Liver (tissue), 9 donors: ENCODE data around the gene CDK5RAP3. TPM values are rescaled to one million over a fixed set of nuclear protein-coding genes. Genes with fewer than 3 reads are reported as not detected.

Experiments
- DNase-seq: peaks from one replicate; pipeline ENCODE4 v3.0.0-alpha.2; 2017; ENCODE audit warnings: low spot score
- H3K27ac ChIP-seq, 2 donors: one replicate each; pipeline ENCODE4 v1.7.0; 2013; ENCODE audit warnings: inconsistent platforms in 2 of 2, low read length in 2 of 2, control low read depth in 1 of 2, low read depth in 1 of 2, mild to moderate bottlenecking in 1 of 2
- H3K27me3 ChIP-seq, 4 donors: one replicate each; pipeline versions ENCODE4 v1.6.1 to v1.7.0; 2013; ENCODE audit warnings: low read length in 3 of 4, inconsistent platforms in 1 of 4, mild to moderate bottlenecking in 1 of 4, moderate library complexity in 1 of 4; ENCODE audit not compliant: control insufficient read depth in 4 of 4, insufficient read depth in 4 of 4
- H3K36me3 ChIP-seq, 4 donors: one replicate each; pipeline versions ENCODE4 v1.6.1 to v1.7.0; 2013; ENCODE audit warnings: low read length in 3 of 4, mild to moderate bottlenecking in 3 of 4, low read depth in 1 of 4, moderate library complexity in 1 of 4; ENCODE audit not compliant: control insufficient read depth in 4 of 4, insufficient read depth in 3 of 4
- H3K4me1 ChIP-seq, 4 donors: one replicate each; pipeline versions ENCODE4 v1.6.1 to v1.7.0; 2013; ENCODE audit warnings: low read length in 3 of 4, mild to moderate bottlenecking in 3 of 4, moderate library complexity in 1 of 4; ENCODE audit not compliant: control insufficient read depth in 4 of 4, insufficient read depth in 4 of 4
- H3K4me3 ChIP-seq, 3 donors: one replicate each; pipeline versions ENCODE4 v1.6.1 to v1.7.0; 2013; ENCODE audit warnings: low read length in 3 of 3, control low read depth in 1 of 3, low read depth in 1 of 3, mild to moderate bottlenecking in 1 of 3
- H3K9ac ChIP-seq, 2 donors: one replicate each; pipeline ENCODE4 v1.7.0; 2013; ENCODE audit warnings: low read length in 2 of 2, mild to moderate bottlenecking in 2 of 2, moderate library complexity in 2 of 2, control low read depth in 1 of 2, low read depth in 1 of 2
- H3K9me3 ChIP-seq, 4 donors: one replicate each; pipeline versions ENCODE4 v1.6.1 to v1.7.0; 2013; ENCODE audit warnings: low read length in 3 of 4; ENCODE audit not compliant: control insufficient read depth in 4 of 4
- EGR1 ChIP-seq, 2 donors: IDR thresholded peaks; 2 replicates each; pipeline ENCODE4 v1.6.1; 2016 to 2018; ENCODE audit warnings: antibody characterized with exemption in 2 of 2, low read depth in 2 of 2
- FOXA1 ChIP-seq: IDR thresholded peaks from 2 replicates; pipeline ENCODE4 v1.6.1; 2016; ENCODE audit warnings: antibody characterized with exemption
- FOXA2 ChIP-seq: IDR thresholded peaks from 2 replicates; pipeline ENCODE4 v1.6.1; 2016; ENCODE audit warnings: antibody characterized with exemption
- GABPA ChIP-seq, 2 donors: IDR thresholded peaks in 1 of 2; conservative IDR thresholded peaks in 1 of 2; 2 replicates each; pipeline ENCODE4 v1.6.1; 2016; ENCODE audit warnings: antibody characterized with exemption in 2 of 2, mild to moderate bottlenecking in 1 of 2, moderate library complexity in 1 of 2
- HNF4A ChIP-seq, 2 donors: conservative IDR thresholded peaks; 2 replicates each; pipeline ENCODE4 v1.6.1; 2016; ENCODE audit warnings: antibody characterized with exemption in 2 of 2, mild to moderate bottlenecking in 2 of 2
- HNF4G ChIP-seq: IDR thresholded peaks from 2 replicates; pipeline ENCODE4 v1.6.1; 2016; ENCODE audit warnings: antibody characterized with exemption
- JUND ChIP-seq, 2 donors: IDR thresholded peaks; 2 replicates each; pipeline ENCODE4 v1.6.1; 2016; ENCODE audit warnings: antibody characterized with exemption in 2 of 2
- NR2F2 ChIP-seq: IDR thresholded peaks from 2 replicates; pipeline ENCODE4 v1.6.1; 2016; ENCODE audit warnings: antibody characterized with exemption
- RAD21 ChIP-seq, 2 donors: IDR thresholded peaks; 2 replicates each; pipeline ENCODE4 v1.6.1; 2016; ENCODE audit warnings: antibody characterized with exemption in 2 of 2, mild to moderate bottlenecking in 2 of 2
- RXRA ChIP-seq, 2 donors: IDR thresholded peaks; 2 replicates each; pipeline ENCODE4 v1.6.1; 2017 to 2018; ENCODE audit warnings: antibody characterized with exemption in 2 of 2, mild to moderate bottlenecking in 1 of 2
- SP1 ChIP-seq: IDR thresholded peaks from 2 replicates; pipeline ENCODE4 v1.6.1; 2018; ENCODE audit warnings: antibody characterized with exemption, mild to moderate bottlenecking
- TAF1 ChIP-seq: conservative IDR thresholded peaks from 2 replicates; pipeline ENCODE4 v1.6.1; 2016; ENCODE audit warnings: antibody characterized with exemption, mild to moderate bottlenecking
- YY1 ChIP-seq: IDR thresholded peaks from 2 replicates; pipeline ENCODE4 v1.6.1; 2016; ENCODE audit warnings: antibody characterized with exemption, mild to moderate bottlenecking
- whole genome bisulfite sequencing: extraction: QIAGEN DNeasy Blood & Tissue Kit; methylation state at CpG from one replicate; pipeline ENCODE4 v1.1.7; 2013; 5-methylcytosine and 5-hydroxymethylcytosine counted together
- polyA plus RNA-seq, 2 donors: library from polyadenylated mRNA; stranded (reverse) in 1 of 2; unstranded in 1 of 2; fragments of 200-250 nt in 1 of 2; fragments of >200 nt in 1 of 2; fragmentation: Nextera tagmentation in 1 of 2; extraction: Ambion mirVana in 1 of 2; gene quantifications; one replicate each; pipeline versions ENCODE4 v1.2.1 to v1.2.3, GENCODE V29; 2013 to 2015
- total RNA-seq, 2 donors: library from RNA; depleted of rRNA; stranded (reverse); fragments of >200 nt; gene quantifications; one replicate each; pipeline ENCODE4 v1.2.3, GENCODE V29; 2014
- TF ChIP-seq, protein P1 (sequence below): IDR thresholded peaks from 2 replicates; pipeline ENCODE4 v1.6.1; 2016; ENCODE audit warnings: antibody characterized with exemption
- TF ChIP-seq, protein P2 (sequence below): IDR thresholded peaks from 2 replicates; pipeline ENCODE4 v1.6.1; 2016; ENCODE audit warnings: antibody characterized with exemption
- TF ChIP-seq, protein P3 (sequence below): IDR thresholded peaks from 2 replicates; pipeline ENCODE4 v1.6.1; 2016; ENCODE audit warnings: antibody characterized with exemption
- TF ChIP-seq, protein P4 (sequence below): fragments of 150-350 bp; IDR thresholded peaks from 2 replicates; pipeline ENCODE4 v1.5.1; 2017; ENCODE audit warnings: improper control_type of control experiment, low read depth, low read length; ENCODE audit not compliant: missing input control
- TF ChIP-seq, protein P5 (sequence below): IDR thresholded peaks from 2 replicates; pipeline ENCODE4 v1.6.1; 2016; ENCODE audit warnings: antibody characterized with exemption, mild to moderate bottlenecking
- donor health status: healthy.
- donor health status: healthy.
- donor health status: healthy.
- donor health status: healthy.
- donor health status: healthy.

The CDK5RAP3 gene
- total and polyA plus RNA-seq, 4 donors = 44.6 to 120 (median 74.7) TPM

DNA sequence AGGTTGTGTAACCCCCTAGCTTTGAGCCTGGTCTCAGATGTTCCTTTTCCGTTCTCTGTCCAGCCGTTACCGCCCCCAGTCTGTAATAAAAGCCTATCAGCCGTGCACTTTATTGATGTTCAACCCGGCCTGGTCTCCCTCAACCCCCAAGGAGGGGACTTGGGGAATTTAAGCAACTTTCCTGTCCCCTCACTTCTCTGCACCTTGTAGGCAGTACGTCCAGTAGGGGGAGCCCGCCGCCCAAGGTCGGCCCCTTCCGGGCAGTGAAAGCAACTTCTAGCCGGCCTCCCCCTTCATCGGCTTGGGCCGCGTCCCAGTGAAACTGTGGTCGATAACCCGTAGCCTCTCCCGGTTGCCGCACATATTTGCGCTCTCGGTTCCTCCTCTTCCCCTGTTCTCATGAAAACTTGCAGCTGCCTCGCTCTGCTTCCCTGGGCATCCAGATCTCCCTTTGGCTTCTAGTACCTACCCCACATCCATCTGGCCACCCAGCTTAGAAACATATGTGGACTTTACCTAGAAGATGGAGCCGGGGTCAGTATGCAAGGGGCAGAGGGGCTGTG, 21.6 kb upstream of the CDK5RAP3 start:
- TF ChIP-seq RXRA (IDR thresholded peaks at IDR 0.05) (peak; percentile 86 to 91), HNF4A (conservative IDR thresholded peaks at IDR 0.05) (peak; percentile 62 to 68), GABPA (IDR thresholded peaks at IDR 0.05 in 1 of 2, conservative IDR thresholded peaks at IDR 0.05 in 1 of 2) (peak in 1 of 2 donors; percentile 4), HNF4G (no peak), FOXA2 (no peak), YY1 (no peak), EGR1 (IDR thresholded peaks at IDR 0.05; ENCODE audit: low read depth in 2 of 2) (no peak), FOXA1 (no peak), RAD21 (IDR thresholded peaks at IDR 0.05) (peak; percentile 91 to 95), SP1 (peak; percentile 68), TAF1 (no peak), NR2F2 (peak; percentile 51), JUND (IDR thresholded peaks at IDR 0.05) (peak in 1 of 2 donors; percentile 29)
- TF ChIP-seq, protein P1, sequence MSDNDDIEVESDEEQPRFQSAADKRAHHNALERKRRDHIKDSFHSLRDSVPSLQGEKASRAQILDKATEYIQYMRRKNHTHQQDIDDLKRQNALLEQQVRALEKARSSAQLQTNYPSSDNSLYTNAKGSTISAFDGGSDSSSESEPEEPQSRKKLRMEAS = peak; percentile 25
- TF ChIP-seq, protein P2, sequence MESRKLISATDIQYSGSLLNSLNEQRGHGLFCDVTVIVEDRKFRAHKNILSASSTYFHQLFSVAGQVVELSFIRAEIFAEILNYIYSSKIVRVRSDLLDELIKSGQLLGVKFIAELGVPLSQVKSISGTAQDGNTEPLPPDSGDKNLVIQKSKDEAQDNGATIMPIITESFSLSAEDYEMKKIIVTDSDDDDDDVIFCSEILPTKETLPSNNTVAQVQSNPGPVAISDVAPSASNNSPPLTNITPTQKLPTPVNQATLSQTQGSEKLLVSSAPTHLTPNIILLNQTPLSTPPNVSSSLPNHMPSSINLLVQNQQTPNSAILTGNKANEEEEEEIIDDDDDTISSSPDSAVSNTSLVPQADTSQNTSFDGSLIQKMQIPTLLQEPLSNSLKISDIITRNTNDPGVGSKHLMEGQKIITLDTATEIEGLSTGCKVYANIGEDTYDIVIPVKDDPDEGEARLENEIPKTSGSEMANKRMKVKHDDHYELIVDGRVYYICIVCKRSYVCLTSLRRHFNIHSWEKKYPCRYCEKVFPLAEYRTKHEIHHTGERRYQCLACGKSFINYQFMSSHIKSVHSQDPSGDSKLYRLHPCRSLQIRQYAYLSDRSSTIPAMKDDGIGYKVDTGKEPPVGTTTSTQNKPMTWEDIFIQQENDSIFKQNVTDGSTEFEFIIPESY = peak; percentile 8
- TF ChIP-seq, protein P3, sequence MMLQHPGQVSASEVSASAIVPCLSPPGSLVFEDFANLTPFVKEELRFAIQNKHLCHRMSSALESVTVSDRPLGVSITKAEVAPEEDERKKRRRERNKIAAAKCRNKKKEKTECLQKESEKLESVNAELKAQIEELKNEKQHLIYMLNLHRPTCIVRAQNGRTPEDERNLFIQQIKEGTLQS = peak; percentile 56
- TF ChIP-seq, protein P4, sequence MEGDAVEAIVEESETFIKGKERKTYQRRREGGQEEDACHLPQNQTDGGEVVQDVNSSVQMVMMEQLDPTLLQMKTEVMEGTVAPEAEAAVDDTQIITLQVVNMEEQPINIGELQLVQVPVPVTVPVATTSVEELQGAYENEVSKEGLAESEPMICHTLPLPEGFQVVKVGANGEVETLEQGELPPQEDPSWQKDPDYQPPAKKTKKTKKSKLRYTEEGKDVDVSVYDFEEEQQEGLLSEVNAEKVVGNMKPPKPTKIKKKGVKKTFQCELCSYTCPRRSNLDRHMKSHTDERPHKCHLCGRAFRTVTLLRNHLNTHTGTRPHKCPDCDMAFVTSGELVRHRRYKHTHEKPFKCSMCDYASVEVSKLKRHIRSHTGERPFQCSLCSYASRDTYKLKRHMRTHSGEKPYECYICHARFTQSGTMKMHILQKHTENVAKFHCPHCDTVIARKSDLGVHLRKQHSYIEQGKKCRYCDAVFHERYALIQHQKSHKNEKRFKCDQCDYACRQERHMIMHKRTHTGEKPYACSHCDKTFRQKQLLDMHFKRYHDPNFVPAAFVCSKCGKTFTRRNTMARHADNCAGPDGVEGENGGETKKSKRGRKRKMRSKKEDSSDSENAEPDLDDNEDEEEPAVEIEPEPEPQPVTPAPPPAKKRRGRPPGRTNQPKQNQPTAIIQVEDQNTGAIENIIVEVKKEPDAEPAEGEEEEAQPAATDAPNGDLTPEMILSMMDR = peak; percentile 89
- TF ChIP-seq, protein P5, sequence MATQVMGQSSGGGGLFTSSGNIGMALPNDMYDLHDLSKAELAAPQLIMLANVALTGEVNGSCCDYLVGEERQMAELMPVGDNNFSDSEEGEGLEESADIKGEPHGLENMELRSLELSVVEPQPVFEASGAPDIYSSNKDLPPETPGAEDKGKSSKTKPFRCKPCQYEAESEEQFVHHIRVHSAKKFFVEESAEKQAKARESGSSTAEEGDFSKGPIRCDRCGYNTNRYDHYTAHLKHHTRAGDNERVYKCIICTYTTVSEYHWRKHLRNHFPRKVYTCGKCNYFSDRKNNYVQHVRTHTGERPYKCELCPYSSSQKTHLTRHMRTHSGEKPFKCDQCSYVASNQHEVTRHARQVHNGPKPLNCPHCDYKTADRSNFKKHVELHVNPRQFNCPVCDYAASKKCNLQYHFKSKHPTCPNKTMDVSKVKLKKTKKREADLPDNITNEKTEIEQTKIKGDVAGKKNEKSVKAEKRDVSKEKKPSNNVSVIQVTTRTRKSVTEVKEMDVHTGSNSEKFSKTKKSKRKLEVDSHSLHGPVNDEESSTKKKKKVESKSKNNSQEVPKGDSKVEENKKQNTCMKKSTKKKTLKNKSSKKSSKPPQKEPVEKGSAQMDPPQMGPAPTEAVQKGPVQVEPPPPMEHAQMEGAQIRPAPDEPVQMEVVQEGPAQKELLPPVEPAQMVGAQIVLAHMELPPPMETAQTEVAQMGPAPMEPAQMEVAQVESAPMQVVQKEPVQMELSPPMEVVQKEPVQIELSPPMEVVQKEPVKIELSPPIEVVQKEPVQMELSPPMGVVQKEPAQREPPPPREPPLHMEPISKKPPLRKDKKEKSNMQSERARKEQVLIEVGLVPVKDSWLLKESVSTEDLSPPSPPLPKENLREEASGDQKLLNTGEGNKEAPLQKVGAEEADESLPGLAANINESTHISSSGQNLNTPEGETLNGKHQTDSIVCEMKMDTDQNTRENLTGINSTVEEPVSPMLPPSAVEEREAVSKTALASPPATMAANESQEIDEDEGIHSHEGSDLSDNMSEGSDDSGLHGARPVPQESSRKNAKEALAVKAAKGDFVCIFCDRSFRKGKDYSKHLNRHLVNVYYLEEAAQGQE = peak; percentile 66
- no peaks in the 10 kb centered on the region for H3K9me3 ChIP-seq
- peak overlapping the region; percentile 14 to 23 (median 15) for H3K4me3 ChIP-seq
- H3K9ac ChIP-seq = peak overlapping the region; percentile 22 to 68
- 2% methylated on average over 22 of the region's 22 CpGs for WGBS
- peaks cover 0 to 5% (median 3%) of the 10 kb centered on the region in 4 donors for H3K36me3 ChIP-seq
- peak; percentile 92 for DNase-seq
- H3K27ac ChIP-seq = peak overlapping the region; percentile 92 to 94
- no peaks in the 10 kb centered on the region for H3K27me3 ChIP-seq
- peaks cover 21 to 72% (median 64%) of the 10 kb centered on the region in 4 donors for H3K4me1 ChIP-seq
